Duodenal mucosa (tissue), 2 donors: Measurements from ENCODE around the gene NOVA1.

Experiments
- H3K27ac ChIP-seq: one replicate; pipeline ENCODE4 v1.7.0; 2013; ENCODE audit warnings: low read depth, low read length
- H3K27me3 ChIP-seq, 2 donors: one replicate each; pipeline ENCODE4 v1.7.0; 2013; ENCODE audit warnings: low read length in 2 of 2, control low read depth in 1 of 2; ENCODE audit not compliant: insufficient read depth in 2 of 2, control insufficient read depth in 1 of 2
- H3K36me3 ChIP-seq, 2 donors: one replicate each; pipeline ENCODE4 v1.7.0; 2013; ENCODE audit warnings: low read length in 2 of 2, control low read depth in 1 of 2; ENCODE audit not compliant: insufficient read depth in 2 of 2, control insufficient read depth in 1 of 2
- H3K4me1 ChIP-seq, 2 donors: one replicate each; pipeline ENCODE4 v1.7.0; 2013; ENCODE audit warnings: low read length in 2 of 2, control low read depth in 1 of 2; ENCODE audit not compliant: insufficient read depth in 2 of 2, control insufficient read depth in 1 of 2
- H3K4me3 ChIP-seq, 2 donors: one replicate each; pipeline ENCODE4 v1.7.0; 2013; ENCODE audit warnings: low read length in 2 of 2, low read depth in 1 of 2
- H3K9ac ChIP-seq, 2 donors: one replicate each; pipeline ENCODE4 v1.7.0; 2013; ENCODE audit warnings: low read length in 2 of 2, low read depth in 1 of 2
- H3K9me3 ChIP-seq, 2 donors: one replicate each; pipeline ENCODE4 v1.7.0; 2013; ENCODE audit warnings: low read length in 2 of 2, control low read depth in 1 of 2; ENCODE audit not compliant: control insufficient read depth in 1 of 2

The NOVA1 gene

GRCh38 chr14:26605602-26606001 is 7.8 kb upstream of the NOVA1 start:
- Histone ChIP-seq H3K9me3 (no peaks in the 10 kb centered on the region), H3K27me3 (no peaks in the 10 kb centered on the region), H3K4me3 (no peak overlapping the region), H3K27ac (no peak overlapping the region), H3K36me3 (no peaks in the 10 kb centered on the region), H3K4me1 (no peaks in the 10 kb centered on the region), H3K9ac (no peak overlapping the region)

GRCh38 chr14:26602902-26603301 is 5.1 kb upstream of the NOVA1 start:
- H3K9ac ChIP-seq = no peak overlapping the region
- H3K4me3 ChIP-seq = no peak overlapping the region
- H3K36me3 ChIP-seq = no peaks in the 10 kb centered on the region
- no peaks in the 10 kb centered on the region for H3K9me3 ChIP-seq
- H3K27me3 ChIP-seq = peaks cover 0 to 11% of the 10 kb centered on the region in 2 donors
- H3K27ac ChIP-seq = no peak overlapping the region
- H3K4me1 ChIP-seq = no peaks in the 10 kb centered on the region

- Histone ChIP-seq H3K27me3 (peaks cover under 1 to 11% of the 10 kb centered on the region in 2 donors), H3K9ac (no peak overlapping the region), H3K36me3 (no peaks in the 10 kb centered on the region), H3K4me3 (no peak overlapping the region), H3K4me1 (no peaks in the 10 kb centered on the region), H3K27ac (no peak overlapping the region), H3K9me3 (no peaks in the 10 kb centered on the region)
Measured at GRCh38 chr14:26601856-26602255, 4.0 kb upstream of the NOVA1 start.

- no peak overlapping the region for H3K27ac ChIP-seq
- H3K9ac ChIP-seq = no peak overlapping the region
- H3K27me3 ChIP-seq = peaks cover 9 to 16% of the 10 kb centered on the region in 2 donors
- no peak overlapping the region for H3K4me3 ChIP-seq
- H3K4me1 ChIP-seq = no peaks in the 10 kb centered on the region
- no peaks in the 10 kb centered on the region for H3K36me3 ChIP-seq
- no peaks in the 10 kb centered on the region for H3K9me3 ChIP-seq
Measured at GRCh38 chr14:26599291-26599690, 1.5 kb upstream of the NOVA1 start.

- Histone ChIP-seq H3K27me3 (peaks cover 9 to 16% of the 10 kb centered on the region in 2 donors), H3K27ac (no peak overlapping the region), H3K9me3 (no peaks in the 10 kb centered on the region), H3K9ac (peak overlapping the region in 1 of 2 donors; percentile 5), H3K4me3 (peak overlapping the region; percentile 59 to 61), H3K4me1 (no peaks in the 10 kb centered on the region), H3K36me3 (no peaks in the 10 kb centered on the region)
Measured at GRCh38 chr14:26598672-26599131, 869 bp upstream of the NOVA1 start.

GRCh38 chr14:26598081-26598671 is 343 bp upstream of the NOVA1 start:
- H3K9ac ChIP-seq = peak overlapping the region in 1 of 2 donors; percentile 5

GRCh38 chr14:26597071-26597588 is 703 bp downstream of the NOVA1 start:
- H3K9me3 ChIP-seq = no peaks in the 10 kb centered on the region
- H3K27ac ChIP-seq = no peak overlapping the region
- H3K9ac ChIP-seq = no peak overlapping the region
- H3K4me1 ChIP-seq = no peaks in the 10 kb centered on the region
- peak overlapping the region; percentile 55 to 62 for H3K4me3 ChIP-seq
- H3K36me3 ChIP-seq = no peaks in the 10 kb centered on the region
- H3K27me3 ChIP-seq = peaks cover 9 to 16% of the 10 kb centered on the region in 2 donors

More at GRCh38 chr14:26598081-26598671, 343 bp upstream of the NOVA1 start:
- no peaks in the 10 kb centered on the region for H3K4me1 ChIP-seq
- H3K9me3 ChIP-seq = no peaks in the 10 kb centered on the region
- H3K27ac ChIP-seq = no peak overlapping the region
- peaks cover 9 to 16% of the 10 kb centered on the region in 2 donors for H3K27me3 ChIP-seq
- peak overlapping the region; percentile 59 to 61 for H3K4me3 ChIP-seq
- no peaks in the 10 kb centered on the region for H3K36me3 ChIP-seq

- H3K27me3 ChIP-seq = peaks cover 9 to 16% of the 10 kb centered on the region in 2 donors
- H3K4me3 ChIP-seq = peak overlapping the region; percentile 55 to 62
- no peak overlapping the region for H3K9ac ChIP-seq
- H3K36me3 ChIP-seq = no peaks in the 10 kb centered on the region
- no peak overlapping the region for H3K27ac ChIP-seq
- no peaks in the 10 kb centered on the region for H3K9me3 ChIP-seq
- no peaks in the 10 kb centered on the region for H3K4me1 ChIP-seq
Measured at GRCh38 chr14:26596543-26597061, 1.2 kb downstream of the NOVA1 start.

- H3K27ac ChIP-seq = no peak overlapping the region
- peak overlapping the region; percentile 55 to 62 for H3K4me3 ChIP-seq
Measured at GRCh38 chr14:26595926-26596542, 1.8 kb downstream of the NOVA1 start.

More at GRCh38 chr14:26595926-26596542, 1.8 kb downstream of the NOVA1 start:
- H3K27me3 ChIP-seq = peaks cover 9 to 16% of the 10 kb centered on the region in 2 donors
- no peak overlapping the region for H3K9ac ChIP-seq
- H3K9me3 ChIP-seq = no peaks in the 10 kb centered on the region
- no peaks in the 10 kb centered on the region for H3K36me3 ChIP-seq
- no peaks in the 10 kb centered on the region for H3K4me1 ChIP-seq
